ENCODE measurements around the gene CPT1C.
"Not testable (repeated sequence)": the region's sequence is repeated elsewhere in the genome, so short reads cannot be mapped to it uniquely, and the experiment has no call there.

The CPT1C gene

DNA sequence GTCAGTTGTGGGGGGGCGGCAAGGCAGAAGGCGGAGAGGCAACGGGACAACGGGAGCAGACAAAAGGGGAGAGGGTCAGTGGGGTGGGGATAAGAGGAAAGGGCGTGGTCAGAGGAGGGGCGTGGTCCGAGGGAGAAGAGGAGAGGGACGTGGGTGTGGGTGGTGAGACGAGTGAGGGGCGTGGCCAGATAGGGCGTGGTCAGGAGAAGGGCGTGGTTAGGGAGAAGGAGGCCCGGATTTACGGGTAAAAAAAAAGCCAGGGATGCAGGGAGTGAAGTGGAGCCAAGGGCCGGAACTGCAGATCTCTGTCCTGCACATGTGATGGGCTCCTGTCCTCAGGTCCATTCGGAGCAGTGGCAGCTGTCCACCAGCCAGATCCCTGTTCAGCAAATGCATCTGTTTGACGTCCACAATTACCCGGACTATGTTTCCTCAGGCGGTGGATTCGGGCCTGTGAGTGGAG is 21.5 kb downstream of the CPT1C start:
- DNase-seq = peak; percentile 66

DNA sequence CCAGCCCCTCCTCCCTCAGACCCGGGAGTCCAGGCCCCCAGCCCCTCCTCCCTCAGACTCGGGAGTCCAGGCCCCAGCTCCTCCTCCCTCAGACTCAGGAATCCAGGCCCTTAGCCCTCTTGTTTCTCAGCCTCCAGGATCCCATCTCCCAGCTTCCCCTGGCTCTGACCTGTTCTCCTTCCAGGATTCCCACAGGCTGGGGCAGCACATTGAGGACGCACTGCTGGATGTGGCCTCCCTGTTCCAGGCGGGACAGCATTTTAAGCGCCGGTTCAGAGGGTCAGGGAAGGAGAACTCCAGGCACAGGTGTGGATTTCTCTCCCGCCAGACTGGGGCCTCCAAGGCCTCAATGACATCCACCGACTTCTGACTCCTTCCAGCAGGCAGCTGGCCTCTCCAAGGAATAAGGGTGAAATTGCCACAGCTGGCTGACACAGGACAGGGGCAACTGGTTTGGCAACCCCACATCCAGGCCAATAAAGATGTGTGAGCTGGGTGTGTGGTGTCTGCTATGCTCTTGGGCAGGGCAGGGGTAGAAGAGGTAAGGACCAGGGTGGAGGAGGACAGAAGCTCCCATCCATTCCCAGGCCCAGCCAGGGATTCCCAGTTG is 22.4 kb downstream of the CPT1C start:
- no peak for DNase-seq

DNA sequence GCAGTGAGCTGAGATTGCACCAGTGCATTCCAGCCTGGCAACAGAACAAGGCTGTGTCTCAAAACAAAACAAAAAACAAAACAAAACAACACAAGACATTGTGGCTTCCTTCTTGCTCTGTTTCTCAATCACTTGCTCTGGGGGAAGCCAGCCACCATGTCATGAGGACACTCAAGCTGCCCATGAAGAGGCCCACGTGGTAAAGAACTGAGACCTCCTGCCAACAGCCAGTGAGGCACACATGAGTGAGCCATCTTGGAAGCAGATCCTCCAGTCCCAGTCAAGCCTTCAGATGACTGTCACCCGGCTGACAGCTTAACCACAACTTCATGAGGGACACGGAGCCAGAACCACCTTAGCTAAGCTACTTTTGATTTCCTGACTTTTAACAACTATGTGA is 25.2 kb downstream of the CPT1C start:
- DNase-seq = no peak

DNA sequence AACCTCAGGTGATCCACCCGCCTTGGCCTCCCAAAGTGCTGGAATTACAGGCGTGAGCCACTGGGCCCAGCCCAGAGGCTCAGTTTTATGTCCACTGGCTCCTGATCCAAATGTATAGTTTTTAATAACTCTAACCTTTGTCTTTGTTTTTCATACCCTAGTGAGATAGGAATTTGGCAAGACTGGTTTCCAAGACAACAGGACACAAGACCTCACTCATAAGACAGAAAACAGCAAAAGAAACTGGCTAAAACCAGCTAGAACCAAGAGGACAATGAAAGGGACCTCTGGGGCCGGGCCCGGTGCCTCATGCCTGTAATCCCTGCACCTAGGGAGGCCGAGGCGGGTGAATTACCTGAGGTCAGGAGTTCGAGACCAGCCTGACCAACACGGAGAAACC is 27.6 kb downstream of the CPT1C start:
- no peak for DNase-seq

DNA sequence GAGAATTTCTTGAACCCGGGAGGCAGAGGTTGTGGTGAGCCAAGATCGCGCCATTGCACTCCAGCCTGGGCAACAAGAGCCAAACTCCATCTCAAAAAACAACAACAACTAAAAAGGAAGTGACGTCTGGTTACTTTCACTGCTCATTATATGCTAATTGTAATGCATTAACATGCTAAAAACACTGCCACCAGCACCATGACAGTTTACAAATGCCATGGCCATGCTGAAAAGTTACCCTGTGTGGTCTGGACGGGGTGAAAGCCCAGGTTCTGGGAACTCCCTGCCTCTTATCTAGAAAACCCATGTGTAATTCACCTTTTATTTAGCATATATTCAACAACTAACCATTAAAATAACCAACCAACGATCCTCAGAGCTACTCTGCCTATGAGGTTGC is 28.1 kb downstream of the CPT1C start:
- DNase-seq = no peak

DNA sequence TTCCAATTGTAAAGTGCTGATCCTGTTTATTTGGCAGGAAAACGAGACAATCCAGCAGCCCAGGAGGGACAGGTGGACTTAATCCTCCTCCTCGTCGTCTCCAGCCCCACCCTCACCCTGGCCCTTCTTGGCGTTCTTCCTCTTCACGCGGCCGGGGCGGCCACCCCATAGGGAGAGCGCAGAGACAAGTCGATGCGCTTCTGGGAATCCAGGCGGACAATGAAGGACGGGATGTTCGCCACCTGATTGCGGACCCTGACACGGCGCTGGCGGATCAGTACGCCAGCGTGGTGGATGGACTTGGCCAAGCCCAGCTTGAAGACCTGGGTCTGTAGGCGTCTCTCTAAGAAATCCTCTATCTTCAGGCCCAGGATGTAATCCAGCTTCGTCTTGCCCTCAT is 28.5 kb downstream of the CPT1C start:
- DNase-seq = not testable (repeated sequence)

DNA sequence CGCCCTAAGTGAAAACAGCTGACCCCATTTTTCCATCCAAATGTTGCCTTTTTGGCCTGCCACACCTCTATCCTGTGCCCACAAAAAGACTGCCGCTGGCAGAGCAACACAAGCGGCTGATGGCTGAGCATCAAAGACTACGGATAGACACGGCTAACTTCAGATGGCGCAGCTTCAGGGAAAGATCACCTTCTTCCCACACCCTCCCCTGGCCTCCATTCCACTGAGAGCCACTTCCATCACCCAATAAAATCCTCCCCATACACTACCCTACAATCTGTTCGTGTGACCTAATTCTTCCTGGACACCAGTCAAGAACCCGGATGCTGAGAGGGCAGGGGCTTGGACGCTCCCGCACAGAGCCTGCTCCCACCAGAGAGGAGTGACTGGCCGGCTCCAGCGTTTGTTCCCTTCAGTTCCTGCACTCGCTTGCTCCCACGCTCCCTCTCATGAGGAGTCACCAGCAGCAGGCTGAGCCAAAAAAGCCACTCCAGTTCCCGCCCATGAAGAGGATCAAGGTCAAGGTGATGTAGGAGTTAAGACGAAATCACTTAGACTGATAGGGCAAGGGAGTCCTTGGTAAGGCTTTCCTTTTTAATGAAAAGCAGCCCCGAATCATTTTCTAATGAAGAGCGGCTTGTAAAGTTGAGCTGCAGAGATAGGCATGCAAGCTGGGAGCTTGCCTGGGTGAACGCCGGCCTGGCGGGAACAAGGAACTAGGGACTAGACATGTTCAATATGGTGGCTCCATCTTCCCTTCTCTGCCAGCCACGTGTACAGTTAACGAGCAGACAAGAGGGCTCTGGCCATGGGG is 36.5 kb downstream of the CPT1C start:
- DNase-seq = no peak

DNA sequence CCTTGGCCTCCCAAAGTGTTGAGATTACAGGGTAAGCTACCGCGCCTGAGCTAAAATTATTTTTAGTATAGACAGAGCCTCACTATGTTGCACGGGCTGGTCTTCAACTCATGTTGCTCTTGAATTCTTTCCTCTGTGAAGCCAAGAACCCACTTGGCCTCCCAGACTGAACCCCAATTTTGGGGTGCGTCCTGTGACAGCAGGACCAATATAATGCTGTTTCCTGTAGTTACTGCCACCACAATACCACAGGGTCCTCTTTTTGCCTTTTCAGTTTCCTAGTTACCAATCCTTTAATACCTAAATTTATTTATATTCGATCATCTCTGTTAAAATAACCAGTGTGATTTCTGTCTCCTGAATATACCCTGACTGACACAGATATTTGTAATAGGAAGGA is 39.2 kb downstream of the CPT1C start:
- DNase-seq = no peak

DNA sequence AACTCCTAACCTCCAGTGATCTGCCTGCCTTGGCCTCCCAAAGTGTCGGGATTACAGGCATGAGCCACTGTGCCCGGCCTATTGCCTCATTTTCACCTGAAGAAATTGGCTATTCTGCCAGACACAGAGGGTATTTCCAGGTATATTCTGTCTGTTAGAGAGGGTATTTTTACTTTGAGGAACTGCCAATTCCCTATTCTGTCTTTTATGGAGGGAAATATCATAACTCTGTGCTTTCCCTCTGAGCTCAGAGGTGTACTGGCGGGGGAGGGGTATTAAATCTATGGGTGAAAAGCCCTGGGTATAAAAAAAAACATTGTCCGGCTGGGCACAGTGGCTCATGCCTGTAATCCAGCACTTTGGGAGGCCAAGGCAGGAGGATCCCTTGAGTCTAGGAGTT is 47.4 kb downstream of the CPT1C start:
- no peak for DNase-seq

DNA sequence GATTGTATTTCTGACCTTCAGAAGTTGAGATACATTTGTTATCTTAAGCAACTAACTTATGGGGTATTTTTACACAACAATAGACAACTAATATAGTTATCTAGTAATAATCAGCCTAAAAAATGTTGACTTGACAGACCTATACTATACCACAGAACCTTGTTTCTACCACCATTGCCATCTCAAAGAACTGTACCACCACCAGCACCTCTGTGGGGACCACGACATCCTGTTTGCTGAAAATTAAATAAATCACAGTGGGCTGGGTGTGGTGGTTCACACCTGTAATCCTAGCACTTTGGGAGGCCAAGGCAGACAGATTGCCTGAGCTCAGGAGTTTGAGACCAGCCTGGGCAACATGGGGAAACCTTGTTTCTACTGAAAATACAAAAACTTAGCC is 48.2 kb downstream of the CPT1C start:
- no peak for DNase-seq

DNA sequence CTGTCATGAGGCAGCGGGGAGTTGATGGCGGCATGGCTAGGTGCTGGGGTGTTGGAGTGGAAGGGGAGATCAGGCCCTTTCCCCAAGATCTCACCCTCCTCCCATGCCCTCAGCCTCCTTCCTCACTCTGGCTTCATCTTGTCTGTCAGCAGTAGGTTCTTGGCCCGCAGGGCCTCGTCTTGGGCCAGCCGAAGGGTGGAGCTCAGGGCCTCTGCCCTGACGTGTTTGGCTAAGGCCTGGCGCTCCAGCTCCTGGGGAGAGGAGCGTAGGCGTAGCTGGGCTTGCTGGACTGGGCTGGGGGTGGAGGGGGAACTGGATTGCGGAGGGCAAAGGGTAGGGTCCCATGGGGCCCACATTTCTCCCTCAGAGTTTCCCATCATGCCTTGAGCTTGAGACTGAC is 49.0 kb downstream of the CPT1C start:
- no peak for DNase-seq

DNA sequence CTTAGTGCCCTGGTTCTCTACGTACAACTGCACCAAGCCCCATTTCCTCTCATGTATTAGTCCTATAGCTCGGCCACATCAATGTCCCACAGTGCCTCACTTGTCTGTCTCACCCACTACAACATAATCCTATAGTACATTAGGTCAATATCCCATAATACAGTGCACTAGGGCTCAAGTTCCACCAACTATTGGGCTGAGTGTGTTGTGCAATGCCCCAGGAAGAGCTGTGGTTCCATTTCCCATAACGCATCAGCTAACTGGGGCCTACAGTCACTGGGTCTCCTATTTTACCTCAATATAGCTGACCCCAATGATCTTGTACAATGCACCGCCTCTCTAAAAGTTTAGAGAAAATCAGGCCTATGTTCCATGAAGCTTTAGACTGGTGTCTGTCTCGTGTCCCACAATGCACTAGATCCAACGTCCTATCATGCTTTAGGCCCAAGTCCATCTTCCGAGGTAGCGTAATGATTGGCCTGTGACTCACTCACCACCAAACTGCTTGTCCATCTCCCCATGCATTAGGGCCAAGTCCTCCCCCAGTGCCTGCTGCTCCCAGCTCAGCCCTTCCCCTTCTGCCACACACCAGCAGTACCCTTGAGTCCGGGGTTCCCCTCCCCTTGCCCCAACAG is 50.4 kb downstream of the CPT1C start:
- DNase-seq = no peak

DNA sequence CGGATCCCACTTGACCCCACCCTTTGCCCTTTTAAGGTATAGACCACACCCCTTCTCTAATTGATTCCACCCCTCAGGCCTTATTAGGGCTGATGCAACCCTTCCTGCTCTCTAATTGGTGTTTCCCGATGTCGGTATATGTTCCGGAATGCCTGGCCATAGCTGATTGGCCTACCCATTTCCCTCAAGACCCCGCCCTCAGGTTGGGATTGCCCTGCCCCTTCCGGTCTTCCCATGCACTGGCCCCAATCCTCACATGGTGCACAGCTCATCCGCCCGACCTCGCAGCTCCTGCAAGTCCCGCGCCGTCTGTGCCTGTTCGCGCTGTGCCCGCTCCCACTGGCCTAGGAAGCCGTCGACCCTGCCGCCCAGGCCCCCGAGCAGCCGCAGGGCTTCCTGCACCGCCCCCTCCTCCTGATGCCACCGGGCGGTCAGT is 54.0 kb downstream of the CPT1C start:
- DNase-seq = no peak

DNA sequence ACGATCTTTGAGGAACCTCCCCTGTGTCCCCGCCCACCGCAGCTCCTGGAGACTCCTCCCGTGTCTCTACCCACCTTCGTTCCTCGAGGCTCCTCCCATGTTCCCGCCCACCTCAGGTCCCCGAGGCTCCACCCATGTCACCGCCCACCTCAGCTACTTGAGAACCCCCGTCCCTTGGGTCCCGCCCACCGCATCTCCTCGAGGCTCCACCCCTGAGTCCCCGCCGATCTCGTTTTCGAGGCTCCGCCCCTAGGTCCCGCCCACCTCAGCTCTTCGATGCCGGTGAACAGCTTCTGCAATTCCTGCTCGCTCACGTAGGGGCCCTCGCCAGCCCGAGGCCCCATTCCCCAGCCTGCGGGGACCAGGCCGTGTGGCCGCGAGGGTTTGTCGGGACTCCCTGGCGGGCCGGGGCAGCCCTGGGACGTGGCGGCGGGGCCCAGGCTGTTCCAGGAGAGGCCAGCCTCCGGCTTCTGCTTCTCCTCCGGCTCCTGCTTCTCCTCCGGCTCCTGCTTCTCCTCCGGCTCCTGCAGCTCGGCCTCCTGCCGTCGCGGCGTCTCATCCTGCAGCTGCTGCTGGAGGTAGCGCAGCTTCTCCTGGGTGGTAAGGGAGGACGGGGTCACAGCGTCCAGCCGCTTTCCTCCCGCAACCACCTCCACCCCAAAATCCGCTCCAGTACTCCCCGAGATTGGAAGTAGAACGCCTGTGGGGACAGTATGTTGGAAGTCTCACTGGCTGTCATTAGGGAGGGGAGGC is 55.5 kb downstream of the CPT1C start:
- DNase-seq = peak; percentile 48

DNA sequence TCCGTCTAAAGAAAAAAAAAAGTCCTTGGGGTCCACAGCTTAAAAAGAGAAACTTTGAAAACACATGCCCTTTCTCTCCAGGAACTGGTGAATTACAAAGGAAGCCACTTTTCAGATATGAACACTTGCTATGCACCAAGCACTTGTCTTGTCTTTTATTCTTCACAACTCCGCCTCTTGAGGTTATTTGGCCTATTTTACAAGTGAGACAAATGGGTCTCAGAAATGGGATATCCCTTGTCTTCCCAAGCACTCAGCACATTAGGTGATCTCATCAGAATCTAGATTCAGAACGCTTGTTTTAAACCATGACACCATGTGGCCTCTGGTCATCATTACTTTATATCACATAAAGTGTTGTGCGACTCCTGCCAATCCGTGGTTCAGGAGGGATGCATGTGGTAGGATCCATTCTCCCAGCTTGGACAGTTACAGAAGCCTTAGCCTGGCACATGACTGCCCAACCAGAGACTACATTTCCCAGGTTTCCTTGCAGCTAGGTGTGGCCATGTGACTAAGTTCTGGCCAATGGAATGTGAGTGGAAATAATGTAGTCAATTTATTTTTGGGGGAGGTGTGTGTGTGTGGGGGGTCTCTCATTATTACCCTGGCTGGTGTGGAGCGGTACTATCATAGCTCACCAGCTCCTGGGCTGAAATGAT is 58.3 kb downstream of the CPT1C start:
- no peak for DNase-seq

DNA sequence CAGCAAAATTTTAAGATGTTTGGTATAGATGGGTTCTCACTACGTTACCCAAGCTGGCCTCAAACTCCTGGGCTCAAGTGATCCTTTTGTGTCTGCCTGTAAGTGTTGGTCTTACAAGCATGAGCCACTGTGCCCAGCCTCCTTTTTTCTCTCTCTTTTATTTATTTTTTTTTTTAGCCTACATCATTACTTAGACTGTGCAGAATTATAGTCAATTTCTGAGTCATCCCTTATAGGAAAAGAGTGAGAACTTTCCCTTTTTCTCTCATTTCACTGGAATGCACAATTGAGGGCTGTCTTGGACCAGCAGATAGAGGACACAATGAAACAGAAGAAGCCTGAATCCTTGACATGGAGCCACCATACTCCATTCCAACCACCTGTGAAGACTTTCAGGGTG is 58.9 kb downstream of the CPT1C start:
- no peak for DNase-seq

DNA sequence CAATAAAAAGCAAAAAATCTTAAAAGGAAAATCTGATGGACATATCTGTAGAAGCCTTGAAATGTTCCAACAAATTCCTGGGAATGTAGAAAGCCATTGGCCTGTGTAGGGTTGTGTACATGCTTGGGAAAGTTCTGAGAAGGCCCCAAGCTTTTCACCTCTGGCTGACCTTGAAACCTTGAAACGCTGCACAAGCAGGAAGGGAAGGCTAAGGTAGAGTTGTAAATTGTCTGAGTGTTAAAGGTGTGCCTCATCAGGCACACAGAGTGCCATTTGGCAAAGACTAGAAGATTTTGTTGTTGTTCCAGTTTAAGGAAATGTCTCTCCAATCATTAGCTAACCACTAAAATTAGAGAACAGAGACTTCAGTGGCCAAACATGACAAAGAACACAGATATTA is 61.8 kb downstream of the CPT1C start:
- DNase-seq = no peak

DNA sequence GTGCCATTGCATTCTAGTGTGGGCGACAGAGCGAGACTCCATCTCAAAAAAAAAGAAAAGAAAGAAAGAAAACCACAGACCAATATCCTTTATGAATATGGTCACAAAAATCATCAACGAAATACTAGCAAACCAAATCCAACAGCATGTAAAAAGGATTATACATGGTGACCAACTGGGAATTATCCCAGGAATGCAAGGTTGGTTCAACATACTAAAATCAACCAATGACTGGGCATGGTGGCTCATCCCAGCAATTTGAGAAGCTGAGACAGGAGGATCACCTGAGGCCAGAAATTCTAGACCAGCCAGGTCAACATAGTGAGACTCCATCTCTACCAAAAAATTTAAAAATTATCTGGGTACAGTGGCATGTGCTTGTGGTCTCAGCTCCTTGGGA is 65.0 kb downstream of the CPT1C start:
- no peak for DNase-seq

DNA sequence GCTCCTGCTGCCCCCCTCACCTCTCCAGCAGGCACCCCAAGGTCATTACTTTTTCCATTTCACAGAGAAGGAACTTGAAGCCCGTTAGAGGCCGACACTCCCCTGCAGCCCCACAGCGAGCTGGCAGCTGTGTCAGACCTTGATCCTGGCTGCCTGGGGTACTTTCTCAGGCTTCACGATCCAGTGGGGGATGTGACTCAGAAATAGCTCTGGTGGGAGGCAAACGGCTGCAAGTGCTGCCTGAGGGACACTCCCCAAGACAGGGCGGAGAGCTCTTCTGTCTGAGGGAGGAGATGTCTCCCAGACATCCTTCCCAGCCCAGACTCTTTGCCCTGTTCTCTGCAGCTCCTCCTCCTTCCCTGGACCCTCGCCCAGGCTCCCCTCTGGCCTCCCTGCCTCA is 67.4 kb downstream of the CPT1C start:
- no peak for DNase-seq

DNA sequence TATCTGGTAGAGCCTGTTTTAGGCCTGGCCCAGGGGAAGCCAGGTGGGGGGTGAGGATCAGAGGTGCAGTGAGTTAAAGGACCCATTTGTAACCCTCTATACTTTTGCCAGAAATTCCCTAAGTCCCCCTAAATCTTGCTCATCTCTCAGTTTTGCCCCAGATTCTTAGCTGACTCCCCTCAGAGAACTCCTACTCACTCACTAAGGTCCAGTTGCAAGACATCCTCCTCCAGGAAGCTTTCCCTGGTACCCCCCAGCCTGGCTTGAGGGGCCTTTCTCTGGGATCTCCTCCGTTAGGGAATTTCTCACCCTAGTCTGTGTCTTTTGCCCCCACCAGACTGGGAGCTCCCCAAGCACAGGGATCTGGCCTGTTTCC is 70.3 kb downstream of the CPT1C start:
- no peak for DNase-seq

DNA sequence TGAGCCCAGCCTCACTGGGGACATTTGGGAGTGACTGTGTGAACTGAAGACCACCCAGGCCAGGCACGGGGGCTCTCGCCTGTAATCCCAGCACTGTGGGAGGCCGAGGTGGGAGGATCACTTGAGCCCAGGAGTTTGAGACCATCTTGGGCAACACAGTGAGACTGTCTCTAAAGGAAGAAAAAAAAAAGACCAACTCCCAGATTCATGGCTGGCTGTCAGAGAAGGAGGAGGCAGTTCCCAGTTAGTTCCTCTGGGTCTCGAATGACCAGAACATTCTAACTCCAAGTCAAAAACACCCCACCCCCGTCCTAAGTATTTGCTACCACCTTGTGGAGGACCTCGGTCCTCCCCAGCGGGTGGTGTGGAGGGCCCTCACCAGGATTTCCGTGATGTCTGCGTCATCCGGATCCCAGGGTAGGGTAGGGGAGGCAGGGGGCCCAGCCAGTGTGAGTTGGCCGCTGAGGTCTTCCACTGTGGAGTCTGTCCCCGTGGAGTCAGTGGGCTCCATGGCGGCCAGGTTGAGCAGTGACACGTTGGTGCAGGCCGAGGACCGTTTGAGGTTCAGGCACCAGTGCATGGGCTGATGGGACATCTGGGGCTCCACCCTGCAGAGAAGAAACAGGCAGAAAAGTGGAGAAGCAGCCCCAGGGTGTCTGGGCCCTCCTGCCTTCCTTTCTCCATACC is 70.9 kb downstream of the CPT1C start:
- no peak for DNase-seq

DNA sequence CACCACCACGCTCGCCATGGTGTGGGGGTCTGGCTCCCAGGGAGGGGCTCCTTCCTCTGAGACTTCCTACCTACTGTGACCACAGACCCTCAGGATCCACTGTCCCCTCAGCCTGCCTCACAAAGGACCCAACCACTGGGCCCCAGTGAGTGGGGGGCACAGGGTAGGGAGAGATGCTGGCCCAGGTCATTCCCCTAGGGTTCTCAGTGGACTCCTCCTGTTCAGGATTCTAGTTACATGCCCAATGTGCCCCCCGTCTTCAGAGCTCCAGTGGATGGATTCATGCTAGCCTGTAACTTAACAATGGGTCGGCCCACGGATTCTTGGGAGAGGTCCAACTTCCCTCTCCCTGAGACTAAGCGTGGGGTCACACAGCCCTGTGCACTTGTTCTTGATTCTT is 72.3 kb downstream of the CPT1C start, which contains the start of gene TSKS:
TSKS (minus strand) TSS at position 77 of the 400 bp plus-strand sequence; CDS start at position 18, 59 bp downstream.
- DNase-seq = no peak
